Sigmoid colon (tissue), 7 donors: ENCODE data around the gene ATG5. TPM values are rescaled to one million over a fixed set of nuclear protein-coding genes. Genes with fewer than 3 reads are reported as not detected.

Source experiments
- DNase-seq: peaks from one replicate; pipeline ENCODE4 v3.0.0-alpha.2; 2019
- H3K27ac ChIP-seq, 4 donors: fragments of 200-600 bp; sonication (generic); one replicate each; pipeline ENCODE4 v1.5.1; 2016 to 2019; ENCODE audit warnings: mild to moderate bottlenecking in 1 of 4
- H3K27me3 ChIP-seq, 3 donors: fragments of 200-600 bp; sonication (generic); one replicate each; pipeline ENCODE4 v1.5.1; 2019; ENCODE audit warnings: mild to moderate bottlenecking in 1 of 3
- H3K36me3 ChIP-seq, 4 donors: fragments of 200-600 bp; sonication (generic); one replicate each; pipeline ENCODE4 v1.5.1; 2016 to 2019
- H3K4me1 ChIP-seq, 4 donors: fragments of 200-600 bp; sonication (generic); one replicate each; pipeline ENCODE4 v1.5.1; 2017 to 2019
- H3K4me3 ChIP-seq, 4 donors: fragments of 200-600 bp; sonication (generic); one replicate each; pipeline ENCODE4 v1.5.1; 2017 to 2019; ENCODE audit warnings: mild to moderate bottlenecking in 2 of 4, moderate library complexity in 1 of 4
- H3K9me3 ChIP-seq, 4 donors: fragments of 200-600 bp in 3 of 4; sonication (generic) in 3 of 4; one replicate each; pipeline versions ENCODE4 v1.5.1 to v1.6.1; 2013 to 2019
- CTCF ChIP-seq, 4 experiments: fragments of 450-650 bp in 3 of 4; fragments of 200-600 bp in 1 of 4; IDR thresholded peaks; one replicate each; pipeline ENCODE4 v1.5.1; 2016 to 2019; ENCODE audit warnings: antibody characterized with exemption in 4 of 4, mild to moderate bottlenecking in 3 of 4, moderate library complexity in 2 of 4
- EP300 ChIP-seq, 4 donors: sonication (generic); formaldehyde crosslinking; IDR thresholded peaks; one replicate each; pipeline ENCODE4 v1.6.1; 2017; ENCODE audit warnings: antibody characterized with exemption in 4 of 4
- POLR2A ChIP-seq, 2 donors: fragments of 450-650 bp; IDR thresholded peaks; one replicate each; pipeline ENCODE4 v1.6.1; 2016; ENCODE audit warnings: antibody characterized with exemption in 2 of 2, mild to moderate bottlenecking in 2 of 2, moderate library complexity in 2 of 2
- POLR2AphosphoS5 ChIP-seq, 4 donors: sonication (generic); formaldehyde crosslinking; IDR thresholded peaks; one replicate each; pipeline ENCODE4 v1.6.1; 2017; ENCODE audit warnings: antibody characterized with exemption in 4 of 4
- WGBS, 2 donors: extraction: QIAGEN DNeasy Blood & Tissue Kit; methylation state at CpG; one replicate each; pipeline ENCODE4 v1.1.7; 2013; 5-methylcytosine and 5-hydroxymethylcytosine counted together
- intact Hi-C: fragments of 100-400 bp; cut with DNase I; formaldehyde crosslinking; loops from one replicate; pipeline ENCODE4 v1.15.1; 2023
- polyA plus RNA-seq, 3 donors: library from polyadenylated mRNA; stranded (reverse); fragments of 200-250 nt; gene quantifications; one replicate each; pipeline ENCODE4 v1.2.3, GENCODE V29; 2013
- total RNA-seq, 4 donors: library from RNA; depleted of rRNA; stranded (reverse); fragments of >200 nt; gene quantifications; one replicate each; pipeline ENCODE4 v1.1.0, GENCODE V29; 2016
- donor health status: healthy with polysubstance abuse.
- donor health status: Bipolar disorder and iron deficiency.
- donor health status: healthy.

Gene ATG5
- total and polyA plus RNA-seq, 7 donors, result 27.8 to 59.2 (median 48.6) TPM

GRCh38 chr6:106359959-106360409, 34.4 kb upstream of the ATG5 start:
- peaks cover 0 to 42% (median 26%) of the 10 kb centered on the region in 3 donors for H3K27me3 ChIP-seq
- peaks cover 0 to 18% (median 13%) of the 10 kb centered on the region in 4 donors for H3K4me1 ChIP-seq
- peak overlapping the region; percentile 34 to 63 (median 56) for H3K4me3 ChIP-seq
- no peaks in the 10 kb centered on the region for H3K9me3 ChIP-seq
- H3K36me3 ChIP-seq, result no peaks in the 10 kb centered on the region
- WGBS, 2 donors, result 16 to 28% methylated on average over 12 of the region's 12 CpGs
- TF ChIP-seq EP300 (IDR thresholded peaks at IDR 0.05), result no peak
- no peak for TF ChIP-seq POLR2AphosphoS5 (IDR thresholded peaks at IDR 0.05)
- TF ChIP-seq POLR2A (IDR thresholded peaks at IDR 0.05), result no peak
- no peak for TF ChIP-seq CTCF (IDR thresholded peaks at IDR 0.05)
- H3K27ac ChIP-seq, result peak overlapping the region in 3 of 4 donors; percentile 61 to 65 (median 65)
- DNase-seq, result no peak
- intact Hi-C loops, result loop anchor here (2.0 to 5.0 kb wide), 3 partner anchors 77 to 207 kb away; no protein-coding TSS in a partner anchor

GRCh38 chr6:106356378-106356777, 30.8 kb upstream of the ATG5 start:
- peaks cover 0 to 42% (median 26%) of the 10 kb centered on the region in 3 donors for H3K27me3 ChIP-seq
- WGBS, 2 donors, result 74 to 77% methylated on average over 1 of the region's 1 CpG
- DNase-seq, result no peak

GRCh38 chr6:106347219-106347618, 21.7 kb upstream of the ATG5 start:
- Histone ChIP-seq H3K9me3 (peaks cover 0 to 1% (median 0%) of the 10 kb centered on the region in 4 donors), H3K36me3 (no peaks in the 10 kb centered on the region), H3K4me1 (no peaks in the 10 kb centered on the region), H3K4me3 (no peak overlapping the region), H3K27me3 (no peaks in the 10 kb centered on the region), H3K27ac (no peak overlapping the region)
- WGBS, 2 donors, result 71 to 92% methylated on average over 1 of the region's 1 CpG
- TF ChIP-seq POLR2AphosphoS5 (IDR thresholded peaks at IDR 0.05) (no peak), EP300 (IDR thresholded peaks at IDR 0.05) (no peak), CTCF (IDR thresholded peaks at IDR 0.05) (no peak), POLR2A (IDR thresholded peaks at IDR 0.05) (no peak)
- DNase-seq, result no peak
- intact Hi-C loops, result no loop called here

More at GRCh38 chr6:106356378-106356777, 30.8 kb upstream of the ATG5 start:
- no peaks in the 10 kb centered on the region for H3K36me3 ChIP-seq
- H3K27ac ChIP-seq, result no peak overlapping the region
- no peak for TF ChIP-seq EP300 (IDR thresholded peaks at IDR 0.05)
- no peak for TF ChIP-seq POLR2A (IDR thresholded peaks at IDR 0.05)
- no peak for TF ChIP-seq POLR2AphosphoS5 (IDR thresholded peaks at IDR 0.05)
- TF ChIP-seq CTCF (IDR thresholded peaks at IDR 0.05), result no peak
- H3K4me1 ChIP-seq, result peaks cover 0 to 17% (median 13%) of the 10 kb centered on the region in 4 donors
- intact Hi-C loops, result no loop called here
- H3K9me3 ChIP-seq, result peaks cover 0 to 4% (median 0%) of the 10 kb centered on the region in 4 donors
- H3K4me3 ChIP-seq, result no peak overlapping the region

- no peaks in the 10 kb centered on the region for H3K27me3 ChIP-seq
- H3K36me3 ChIP-seq, result no peaks in the 10 kb centered on the region
- peaks cover 0 to 7% (median 3%) of the 10 kb centered on the region in 4 donors for H3K4me1 ChIP-seq
- H3K27ac ChIP-seq, result no peak overlapping the region
- no peak overlapping the region for H3K4me3 ChIP-seq
- peak; percentile 68 for DNase-seq
- no peak for TF ChIP-seq POLR2A (IDR thresholded peaks at IDR 0.05)
- peak; percentile 57 to 74 (median 63) for TF ChIP-seq CTCF (IDR thresholded peaks at IDR 0.05)
- TF ChIP-seq EP300 (IDR thresholded peaks at IDR 0.05), result no peak
- no peak for TF ChIP-seq POLR2AphosphoS5 (IDR thresholded peaks at IDR 0.05)
- no peaks in the 10 kb centered on the region for H3K9me3 ChIP-seq
- 6 to 23% methylated on average over 9 of the region's 9 CpGs for WGBS, 2 donors
- intact Hi-C loops, result loop anchor here (2.0 to 10.0 kb wide), 4 partner anchors 108 to 775 kb away; partner anchors contain the start of gene BEND3
Observed at GRCh38 chr6:106339334-106340029, 13.9 kb upstream of the ATG5 start.
